NCI-H446 treated with DMSO at 0.1 percent for 48 hours (cell line): ENCODE data around the gene DPH1.
"Not testable (repeated sequence)": the region's sequence is repeated elsewhere in the genome, so short reads cannot be mapped to it uniquely, and the experiment has no call there.

Source experiments
- DNase-seq: peaks from one replicate; lab custom pipeline; 2025; lab: John Stamatoyannopoulos, UW

Gene DPH1

GRCh38 chr17:2029911-2030778 is at the start of gene DPH1:
Gene DPH1, plus strand, starts transcription at chr17:2030153. Its CDS starts 17 bp downstream, at chr17:2030170.
- DNase-seq: peak; percentile 63

- DNase-seq: no peak
Measured at GRCh38 chr17:1980665-1981250, 49.2 kb upstream of the DPH1 start.

GRCh38 chr17:1982793-1983366 is 47.1 kb upstream of the DPH1 start:
- DNase-seq: not testable (repeated sequence)

- DNase-seq: no peak
Measured at GRCh38 chr17:1985093-1985492, 44.9 kb upstream of the DPH1 start.

GRCh38 chr17:1985686-1986085 is 44.3 kb upstream of the DPH1 start:
- no peak for DNase-seq

GRCh38 chr17:1986783-1987451 is 43.0 kb upstream of the DPH1 start:
- DNase-seq: no peak

- DNase-seq: no peak
Measured at GRCh38 chr17:1989135-1989534, 40.8 kb upstream of the DPH1 start.

GRCh38 chr17:1992541-1992940 is 37.4 kb upstream of the DPH1 start:
- no peak for DNase-seq

GRCh38 chr17:1994707-1995106 is 35.2 kb upstream of the DPH1 start:
- no peak for DNase-seq

- DNase-seq: no peak
Measured at GRCh38 chr17:1995321-1995892, 34.5 kb upstream of the DPH1 start.

GRCh38 chr17:1995907-1996799 is 33.8 kb upstream of the DPH1 start:
- no peak for DNase-seq

GRCh38 chr17:1996800-1997288 is 33.1 kb upstream of the DPH1 start:
- DNase-seq: no peak

GRCh38 chr17:1997289-1997926 is 32.5 kb upstream of the DPH1 start:
- DNase-seq: no peak

GRCh38 chr17:1997927-1998742 is 31.8 kb upstream of the DPH1 start:
- no peak for DNase-seq

GRCh38 chr17:1999557-2000251 is 30.2 kb upstream of the DPH1 start:
- DNase-seq: no peak

- DNase-seq: no peak
Measured at GRCh38 chr17:2002767-2003329, 27.1 kb upstream of the DPH1 start.

GRCh38 chr17:2003525-2003924 is 26.4 kb upstream of the DPH1 start:
- no peak for DNase-seq

- no peak for DNase-seq
Measured at GRCh38 chr17:2004435-2004952, 25.5 kb upstream of the DPH1 start.
